ENCODE measurements around the gene ATP10A.

DNA sequence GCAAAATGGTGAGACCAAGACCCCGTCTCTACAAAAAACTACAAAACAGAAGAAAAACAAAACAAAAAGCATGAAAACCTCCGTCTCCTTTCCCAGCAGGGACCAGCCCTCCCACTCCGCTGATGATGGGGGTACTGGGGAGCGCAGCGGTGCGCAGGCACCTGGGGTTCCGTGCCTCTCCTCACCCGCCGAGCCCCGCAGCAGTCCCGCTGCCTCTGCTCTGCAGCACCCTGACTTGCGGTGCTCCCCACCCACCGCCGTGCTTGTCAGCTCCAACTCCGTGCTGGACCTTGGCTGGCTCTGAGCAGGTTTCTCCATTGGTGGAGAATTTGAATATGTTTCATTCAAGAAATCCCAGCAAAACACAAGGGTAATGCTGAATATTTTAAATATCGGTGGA, 46.7 kb upstream of the ATP10A start:
- TF ChIP-seq POLR2A (IDR thresholded peaks at IDR 0.05; ENCODE audit: control extremely low read depth in 1 of 2, low read depth in 2 of 2, low read length in 2 of 2): no peak
- TF ChIP-seq, protein P1, sequence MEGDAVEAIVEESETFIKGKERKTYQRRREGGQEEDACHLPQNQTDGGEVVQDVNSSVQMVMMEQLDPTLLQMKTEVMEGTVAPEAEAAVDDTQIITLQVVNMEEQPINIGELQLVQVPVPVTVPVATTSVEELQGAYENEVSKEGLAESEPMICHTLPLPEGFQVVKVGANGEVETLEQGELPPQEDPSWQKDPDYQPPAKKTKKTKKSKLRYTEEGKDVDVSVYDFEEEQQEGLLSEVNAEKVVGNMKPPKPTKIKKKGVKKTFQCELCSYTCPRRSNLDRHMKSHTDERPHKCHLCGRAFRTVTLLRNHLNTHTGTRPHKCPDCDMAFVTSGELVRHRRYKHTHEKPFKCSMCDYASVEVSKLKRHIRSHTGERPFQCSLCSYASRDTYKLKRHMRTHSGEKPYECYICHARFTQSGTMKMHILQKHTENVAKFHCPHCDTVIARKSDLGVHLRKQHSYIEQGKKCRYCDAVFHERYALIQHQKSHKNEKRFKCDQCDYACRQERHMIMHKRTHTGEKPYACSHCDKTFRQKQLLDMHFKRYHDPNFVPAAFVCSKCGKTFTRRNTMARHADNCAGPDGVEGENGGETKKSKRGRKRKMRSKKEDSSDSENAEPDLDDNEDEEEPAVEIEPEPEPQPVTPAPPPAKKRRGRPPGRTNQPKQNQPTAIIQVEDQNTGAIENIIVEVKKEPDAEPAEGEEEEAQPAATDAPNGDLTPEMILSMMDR (IDR thresholded peaks at IDR 0.05; ENCODE audit: control extremely low read depth in 1 of 3, insufficient read depth in 1 of 3, low read depth in 1 of 3, low read length in 3 of 3): no peak
- no peak for TF ChIP-seq RFX5 (IDR thresholded peaks at IDR 0.05; ENCODE audit: borderline replicate concordance, low read depth, low read length)
- TF ChIP-seq EZH2 (IDR thresholded peaks at IDR 0.05; ENCODE audit: low read depth, low read length, severe bottlenecking): no peak
- no peak for TF ChIP-seq SP1 (IDR thresholded peaks at IDR 0.05; ENCODE audit: low read depth, low read length)
- no peak for TF ChIP-seq EP300 (IDR thresholded peaks at IDR 0.05; ENCODE audit: borderline replicate concordance in 1 of 2, low read depth in 2 of 2, low read length in 2 of 2)

All from H1 (cell line).